PC-9 (cell line): ENCODE measurements around the gene ELAVL3. TPM values are rescaled to one million over a fixed set of nuclear protein-coding genes. Genes with fewer than 3 reads are reported as not detected.

Source experiments
- BruUV-seq: library from RNA; stranded (reverse); fragments of 400-500 nt; replicated peaks from 2 replicates; lab custom pipeline; 2021; lab: Mats Ljungman, UMichigan
- CTCF ChIA-PET: fragments of 300-600 bp; sonication (Branson Sonifier 250); formaldehyde crosslinking; loops from one replicate; lab custom pipeline; 2022; ENCODE audit warnings: antibody characterized with exemption; lab: Charles Lee
- POLR2A ChIA-PET: fragments of 300-600 bp; sonication (Branson Sonifier 250); formaldehyde crosslinking; loops from one replicate; lab custom pipeline; 2022; ENCODE audit warnings: antibody characterized with exemption; ENCODE audit not compliant: unreplicated experiment; lab: Charles Lee
- DNase-seq, 2 experiments: peaks; one replicate each; pipeline versions ENCODE4 v3.0.0 to v3.0.0-alpha.2; 2015 to 2022; ENCODE audit warnings: mixed read lengths in 1 of 2
- H2AFZ ChIP-seq: fragments of 200-600 bp; sonication (generic); 2 replicates; pipeline ENCODE4 v1.8.1; 2017; ENCODE audit warnings: antibody characterized with exemption
- H3F3A ChIP-seq: fragments of 200-600 bp; sonication (generic); 2 replicates; pipeline ENCODE4 v1.8.1; 2017; ENCODE audit warnings: antibody characterized with exemption, mild to moderate bottlenecking, low read depth; ENCODE audit not compliant: insufficient read depth
- H3K27ac ChIP-seq: fragments of 200-600 bp; sonication (generic); 2 replicates; pipeline ENCODE4 v1.6.1; 2016; ENCODE audit warnings: mixed run types
- H3K27me3 ChIP-seq: fragments of 200-600 bp; sonication (generic); 2 replicates; pipeline ENCODE4 v1.6.1; 2016; ENCODE audit warnings: low read depth, mixed run types; ENCODE audit not compliant: insufficient read depth
- H3K36me3 ChIP-seq: fragments of 200-600 bp; sonication (generic); 2 replicates; pipeline ENCODE4 v1.6.1; 2016; ENCODE audit warnings: low read depth, mixed run types
- H3K4me1 ChIP-seq: fragments of 200-600 bp; sonication (generic); replicated peaks from 2 replicates; pipeline ENCODE4 v1.6.1; 2016; ENCODE audit warnings: mixed run types; ENCODE audit not compliant: insufficient read depth
- H3K4me2 ChIP-seq: fragments of 200-600 bp; sonication (generic); 2 replicates; pipeline ENCODE4 v1.6.1; 2017; ENCODE audit warnings: mixed run types
- H3K4me3 ChIP-seq: fragments of 200-600 bp; sonication (generic); 2 replicates; pipeline ENCODE4 v1.6.1; 2016; ENCODE audit warnings: mixed run types
- H3K79me2 ChIP-seq: fragments of 200-600 bp; sonication (generic); 2 replicates; pipeline ENCODE4 v1.6.1; 2017; ENCODE audit warnings: low read depth, mixed run types
- H3K9me2 ChIP-seq: fragments of 200-600 bp; sonication (generic); 2 replicates; pipeline ENCODE4 v1.8.1; 2017; ENCODE audit warnings: mild to moderate bottlenecking; ENCODE audit not compliant: insufficient read depth
- H3K9me3 ChIP-seq: fragments of 200-600 bp; sonication (generic); 2 replicates; pipeline ENCODE4 v1.8.1; 2016; ENCODE audit warnings: low read depth; ENCODE audit not compliant: insufficient read depth
- H4K20me1 ChIP-seq: fragments of 200-600 bp; sonication (generic); 2 replicates; pipeline ENCODE4 v1.8.1; 2017; ENCODE audit not compliant: insufficient read depth
- CTCF ChIP-seq: fragments of 200-600 bp; sonication (generic); conservative IDR thresholded peaks from 2 replicates; pipeline ENCODE4 v1.6.1; 2017; ENCODE audit warnings: mixed run types, antibody characterized with exemption, mild to moderate bottlenecking, moderate library complexity
- EZH2 ChIP-seq: fragments of 200-600 bp; sonication (generic); IDR thresholded peaks from 2 replicates; pipeline ENCODE4 v1.8.0; 2017; ENCODE audit warnings: antibody characterized with exemption, low read depth
- intact Hi-C: fragments of 100-400 bp; cut with micrococcal nuclease; formaldehyde crosslinking; loops from one replicate; pipeline ENCODE4 v1.10.0; 2022; ENCODE audit not compliant: unreplicated experiment
- total RNA-seq: library from RNA; stranded (reverse); gene quantifications from 2 replicates; pipeline ENCODE4 v1.2.3, GENCODE V29; 2021

The ELAVL3 gene
- total RNA-seq, 1 experiment from 2014 or later, result not detected

DNA sequence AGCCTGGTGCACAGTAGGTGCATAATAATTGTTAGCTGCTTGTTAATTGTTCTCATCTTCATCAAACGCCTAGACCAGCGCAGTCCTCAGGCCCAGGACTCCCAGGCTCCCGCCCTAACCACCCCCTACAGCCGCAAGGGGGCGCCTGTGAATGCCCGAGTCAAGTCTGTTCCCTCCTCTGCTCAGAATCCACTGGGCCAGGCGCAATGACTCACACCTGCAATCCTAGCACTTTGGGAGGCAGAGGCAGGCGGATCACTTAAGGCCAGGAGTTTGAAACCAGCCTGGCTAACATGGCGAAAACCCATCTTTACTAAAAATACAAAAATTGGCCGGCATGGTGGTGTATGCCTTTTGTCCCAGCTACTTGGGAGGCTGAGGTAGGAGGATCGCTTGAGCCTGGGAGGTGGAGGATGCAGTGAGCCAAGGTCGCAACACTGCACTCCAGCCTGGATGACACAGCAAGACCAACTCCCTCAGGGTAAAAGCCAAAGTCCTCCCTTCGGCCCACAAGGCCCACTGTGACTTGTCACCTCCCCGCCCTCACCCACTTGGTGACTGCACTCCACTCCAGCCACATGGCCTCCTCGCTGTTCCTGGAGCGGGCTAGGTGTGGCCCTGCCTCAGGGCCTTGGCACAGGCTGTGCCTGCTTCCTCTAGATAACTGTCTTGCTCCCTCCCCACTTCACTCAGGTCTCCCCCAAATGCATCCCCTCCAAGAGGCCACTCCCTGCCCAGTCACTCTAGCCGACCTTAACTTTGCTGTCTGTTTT is 15.7 kb upstream of the ELAVL3 start:
- TF ChIP-seq CTCF, result peak; percentile 85
- no peak for TF ChIP-seq EZH2
- DNase-seq, result peak; percentile 67 to 68
- no peaks in the 10 kb centered on the region for H3K36me3 ChIP-seq

DNA sequence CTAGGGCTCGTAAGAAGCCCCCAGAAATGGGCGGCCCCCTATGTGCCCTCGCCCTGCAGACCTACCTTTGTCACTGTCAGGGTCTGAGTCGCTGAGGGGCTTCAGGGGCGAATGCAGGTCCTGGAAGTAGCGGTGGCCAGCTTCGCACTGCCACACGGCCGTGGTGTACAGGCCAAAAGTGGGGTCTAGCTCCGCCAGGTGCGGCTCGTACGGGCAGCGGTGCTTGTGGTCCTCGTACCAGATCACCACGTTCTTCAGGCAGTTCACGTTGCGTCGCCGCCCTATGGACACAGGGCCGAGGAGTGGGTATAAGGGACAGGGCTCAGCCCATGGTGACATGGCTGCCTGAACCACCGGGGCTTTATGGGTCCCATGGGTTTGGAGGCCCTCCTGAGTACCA is 15.0 kb upstream of the ELAVL3 start:
- no peak overlapping the region for H3K4me2 ChIP-seq
- H3K36me3 ChIP-seq, result no peaks in the 10 kb centered on the region
- H3K27ac ChIP-seq, result no peak overlapping the region
- ChIA-PET CTCF (no interaction called here), POLR2A (no interaction called here)
- H3K9me3 ChIP-seq, result no peaks in the 10 kb centered on the region
- H3K4me1 ChIP-seq, result no peaks in the 10 kb centered on the region
- H3K27me3 ChIP-seq, result no peaks in the 10 kb centered on the region
- no peaks in the 10 kb centered on the region for H3F3A ChIP-seq
- H4K20me1 ChIP-seq, result no peaks in the 10 kb centered on the region
- intact Hi-C loops, result loop anchor here (1.0 kb wide), 1 partner anchor 91 kb away; no protein-coding TSS in a partner anchor
- no peak overlapping the region for H2AFZ ChIP-seq
- H3K4me3 ChIP-seq, result no peak overlapping the region
- H3K9me2 ChIP-seq, result no peaks in the 10 kb centered on the region
- no peak for DNase-seq
- no peak for TF ChIP-seq CTCF
- no peak for TF ChIP-seq EZH2
- no TSS peak for BruUV-seq
- H3K79me2 ChIP-seq, result no peaks in the 10 kb centered on the region

More for the DNA sequence above, 15.7 kb upstream of the ELAVL3 start:
- H4K20me1 ChIP-seq, result no peaks in the 10 kb centered on the region
- no peak overlapping the region for H2AFZ ChIP-seq
- H3K9me2 ChIP-seq, result no peaks in the 10 kb centered on the region
- no peak overlapping the region for H3K27ac ChIP-seq
- H3K4me1 ChIP-seq, result no peaks in the 10 kb centered on the region
- no peak overlapping the region for H3K4me2 ChIP-seq
- H3K79me2 ChIP-seq, result no peaks in the 10 kb centered on the region
- no peaks in the 10 kb centered on the region for H3F3A ChIP-seq
- POLR2A ChIA-PET, result no interaction called here
- H3K9me3 ChIP-seq, result no peaks in the 10 kb centered on the region
- no peak overlapping the region for H3K4me3 ChIP-seq
- CTCF ChIA-PET, result no interaction called here
- BruUV-seq, result no TSS peak
- intact Hi-C loops, result loop anchor here (1.0 kb wide), 1 partner anchor 91 kb away; no protein-coding TSS in a partner anchor
- H3K27me3 ChIP-seq, result no peaks in the 10 kb centered on the region

DNA sequence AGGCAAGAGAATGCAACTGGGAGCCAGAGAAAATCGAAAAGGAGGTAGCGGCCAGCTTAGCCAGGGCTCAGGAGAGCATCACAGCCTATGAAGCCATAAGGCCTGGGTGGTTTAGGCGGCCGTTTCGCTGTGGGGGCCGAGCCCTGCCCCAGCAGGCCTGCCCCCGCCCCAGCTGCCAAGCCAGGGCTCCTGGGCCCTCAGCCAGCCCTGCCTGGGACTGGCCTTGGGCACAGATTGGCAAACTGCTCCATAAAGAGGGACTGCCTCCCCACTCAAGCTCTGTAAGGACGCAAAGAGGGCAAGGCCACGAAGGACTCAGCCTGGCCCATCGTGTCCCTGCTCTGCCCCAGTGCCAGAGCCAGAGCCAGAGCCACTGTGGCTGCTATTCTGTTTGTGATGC is 14.6 kb upstream of the ELAVL3 start:
- intact Hi-C loops, result no loop called here

More for the DNA sequence above, 14.6 kb upstream of the ELAVL3 start:
- Histone ChIP-seq H3K36me3 (no peaks in the 10 kb centered on the region), H3K27ac (no peak overlapping the region), H3K9me2 (no peaks in the 10 kb centered on the region), H3K4me1 (no peaks in the 10 kb centered on the region), H3F3A (no peaks in the 10 kb centered on the region), H3K4me3 (no peak overlapping the region), H4K20me1 (no peaks in the 10 kb centered on the region), H2AFZ (no peak overlapping the region), H3K9me3 (no peaks in the 10 kb centered on the region), H3K27me3 (no peaks in the 10 kb centered on the region), H3K79me2 (no peaks in the 10 kb centered on the region), H3K4me2 (no peak overlapping the region)
- no TSS peak for BruUV-seq
- no peak for DNase-seq
- ChIA-PET POLR2A (no interaction called here), CTCF (no interaction called here)
- TF ChIP-seq EZH2 (no peak), CTCF (no peak)
